ENCODE measurements around the gene TCP10L. TPM values are rescaled to one million over a fixed set of nuclear protein-coding genes. Genes with fewer than 3 reads are reported as not detected.

TCP10L gene
- total RNA-seq, 1 donor from 2014 or later, result 1.3 TPM

GRCh38 chr21:32572574-32573420 lies 12.5 kb downstream of the TCP10L start:
- Mint-ChIP-seq H3K27me3 (ENCODE audit: unreplicated experiment) (peaks cover 24% of the 10 kb centered on the region), H3K4me1 (ENCODE audit: unreplicated experiment) (peaks cover 13% of the 10 kb centered on the region), H3K9me3 (ENCODE audit: unreplicated experiment) (no peaks in the 10 kb centered on the region), H3K27ac (ENCODE audit: unreplicated experiment) (no peak overlapping the region), H3K36me3 (ENCODE audit: unreplicated experiment) (no peaks in the 10 kb centered on the region), H3K4me3 (ENCODE audit: unreplicated experiment) (no peak overlapping the region)
- no peak for DNase-seq (ENCODE audit: extremely low spot score, unreplicated experiment)
- no peak for TF ChIP-seq CTCF (IDR thresholded peaks at IDR 0.05)

- Mint-ChIP-seq H3K4me1 (ENCODE audit: unreplicated experiment) (peaks cover 13% of the 10 kb centered on the region), H3K9me3 (ENCODE audit: unreplicated experiment) (peaks cover 6% of the 10 kb centered on the region), H3K27ac (ENCODE audit: unreplicated experiment) (no peak overlapping the region), H3K36me3 (ENCODE audit: unreplicated experiment) (no peaks in the 10 kb centered on the region), H3K4me3 (ENCODE audit: unreplicated experiment) (no peak overlapping the region), H3K27me3 (ENCODE audit: unreplicated experiment) (peaks cover 22% of the 10 kb centered on the region)
- no peak for DNase-seq (ENCODE audit: extremely low spot score, unreplicated experiment)
- no peak for TF ChIP-seq CTCF (IDR thresholded peaks at IDR 0.05)
These were observed 14.9 kb downstream of the TCP10L start for GRCh38 chr21:32570456-32570855.

GRCh38 chr21:32569261-32570230 lies 15.8 kb downstream of the TCP10L start:
- Mint-ChIP-seq H3K4me3 (ENCODE audit: unreplicated experiment) (peak overlapping the region; percentile 78), H3K36me3 (ENCODE audit: unreplicated experiment) (no peaks in the 10 kb centered on the region), H3K27me3 (ENCODE audit: unreplicated experiment) (peaks cover 22% of the 10 kb centered on the region), H3K27ac (ENCODE audit: unreplicated experiment) (peak overlapping the region; percentile 80), H3K9me3 (ENCODE audit: unreplicated experiment) (peaks cover 15% of the 10 kb centered on the region), H3K4me1 (ENCODE audit: unreplicated experiment) (peaks cover 13% of the 10 kb centered on the region)
- TF ChIP-seq CTCF (IDR thresholded peaks at IDR 0.05), result peak; percentile 90
- no peak for DNase-seq (ENCODE audit: extremely low spot score, unreplicated experiment)

- TF ChIP-seq CTCF (IDR thresholded peaks at IDR 0.05), result no peak
- no peak overlapping the region for H3K4me3 Mint-ChIP-seq (ENCODE audit: unreplicated experiment)
- DNase-seq (ENCODE audit: extremely low spot score, unreplicated experiment), result no peak
- peaks cover 13% of the 10 kb centered on the region for H3K4me1 Mint-ChIP-seq (ENCODE audit: unreplicated experiment)
- no peak overlapping the region for H3K27ac Mint-ChIP-seq (ENCODE audit: unreplicated experiment)
- H3K9me3 Mint-ChIP-seq (ENCODE audit: unreplicated experiment), result peaks cover 17% of the 10 kb centered on the region
- peaks cover 15% of the 10 kb centered on the region for H3K27me3 Mint-ChIP-seq (ENCODE audit: unreplicated experiment)
- H3K36me3 Mint-ChIP-seq (ENCODE audit: unreplicated experiment), result no peaks in the 10 kb centered on the region
These were observed 17.7 kb downstream of the TCP10L start for GRCh38 chr21:32567626-32568025.
